Stimulated activated naive CD4-positive, alpha-beta T cell treated with Interleukin-2 at 50 U/mL for 16 hours (primary cell): ENCODE data around the gene NOTCH1.
"Not testable (repeated sequence)": the region's sequence is repeated elsewhere in the genome, so short reads cannot be mapped to it uniquely, and the experiment has no call there.

Experiments
- DNase-seq: peaks from one replicate; lab custom pipeline; 2025; lab: John Stamatoyannopoulos, UW

Gene NOTCH1

DNA sequence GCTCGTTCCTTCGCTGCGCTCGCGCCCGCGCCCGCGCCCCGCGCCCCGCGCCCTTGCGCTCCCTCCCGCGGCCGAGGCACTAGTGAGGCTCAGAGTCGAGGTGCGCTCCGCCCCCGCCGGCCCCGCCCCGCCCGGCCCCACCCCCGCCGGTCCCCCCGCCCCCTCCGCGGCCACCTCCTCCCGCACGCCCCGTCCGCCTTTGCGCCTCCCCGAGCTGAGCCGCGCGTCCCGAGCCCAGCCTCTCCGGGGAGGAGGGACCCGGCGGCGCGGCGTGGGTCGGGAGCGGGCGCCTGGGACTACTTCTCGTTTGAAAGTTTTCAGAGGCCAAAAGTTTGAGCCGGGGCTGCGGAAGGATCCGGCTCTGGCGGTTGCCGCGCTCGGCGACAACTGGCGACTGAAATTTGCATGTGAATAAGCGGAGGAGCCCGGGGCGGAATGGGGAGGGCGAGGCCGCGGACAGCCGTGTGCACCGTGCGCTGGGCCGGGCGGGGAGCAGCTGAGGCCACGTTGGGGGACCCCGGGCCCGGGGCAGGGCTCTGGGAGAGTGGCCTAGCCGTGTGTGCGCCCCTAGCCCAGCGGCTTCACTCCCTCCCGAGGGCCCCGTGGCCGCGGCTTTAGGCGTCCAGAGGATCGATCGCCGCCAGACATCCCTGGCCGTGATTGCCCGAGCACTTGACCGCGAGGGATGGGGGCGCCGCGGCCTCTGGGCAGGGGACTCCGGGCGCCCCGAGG is at the start of gene NOTCH1:
Gene NOTCH1, minus strand, starts transcription at position 84 of the 732 bp plus-strand sequence. CDS start 262 bp downstream, outside the sequence.
- peak; percentile 90 for DNase-seq

DNA sequence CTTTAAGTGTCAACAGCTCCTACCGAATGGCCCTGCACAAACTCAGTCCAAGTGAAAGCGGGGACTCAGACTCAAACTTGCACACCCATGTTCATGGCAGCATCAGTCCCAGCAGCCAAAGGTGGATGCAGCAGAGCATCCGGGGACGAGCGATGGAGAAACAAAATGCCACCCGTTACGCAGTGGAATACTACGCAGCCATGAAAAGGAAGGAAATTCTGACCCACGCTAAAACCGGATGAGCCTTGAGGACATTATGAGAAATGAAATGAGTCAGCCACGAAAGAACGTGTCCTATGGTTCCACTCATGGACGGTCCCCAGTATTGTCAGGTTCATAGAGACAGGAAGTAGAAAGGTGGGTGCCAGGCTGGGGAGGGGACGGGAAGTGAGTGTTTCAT is 48.6 kb upstream of the NOTCH1 start:
- no peak for DNase-seq

DNA sequence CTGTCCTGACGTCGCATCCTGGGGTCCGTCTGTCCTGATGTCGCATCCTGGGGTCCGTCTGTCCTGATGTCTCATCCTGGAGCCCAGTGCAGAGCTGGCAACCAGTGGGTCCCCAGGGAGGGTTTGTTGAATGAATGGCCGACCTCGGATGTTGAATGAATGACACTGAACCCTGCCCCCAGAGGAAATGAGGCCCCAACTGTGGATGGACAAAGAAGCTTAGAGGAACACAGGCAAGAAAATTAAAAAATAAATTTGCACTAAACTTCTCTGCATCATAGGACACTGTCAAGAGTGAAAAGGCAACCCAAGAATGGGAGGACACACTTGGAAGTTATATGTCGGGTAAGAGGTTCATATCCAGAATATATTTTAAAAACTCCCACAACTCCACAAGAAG is 47.7 kb upstream of the NOTCH1 start:
- DNase-seq, result no peak

DNA sequence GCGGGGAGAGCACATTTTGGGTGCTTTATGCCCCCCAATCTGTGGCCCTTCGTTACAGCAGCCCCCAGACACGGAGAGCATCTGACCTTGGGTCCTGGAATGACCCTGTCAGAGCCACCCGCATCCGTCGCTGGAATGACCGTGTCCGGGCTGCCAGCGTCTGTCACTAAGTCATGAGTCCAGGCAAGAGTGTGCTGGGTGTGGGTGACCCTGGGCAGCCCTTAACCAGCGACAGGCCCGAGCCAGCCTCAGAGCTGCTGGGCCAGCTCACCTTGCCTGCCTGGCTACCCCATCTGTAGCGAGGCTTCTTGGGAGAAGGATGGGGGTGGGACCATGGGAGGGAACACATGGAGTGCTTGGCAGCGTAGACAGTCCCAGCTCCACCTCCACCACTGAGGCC is 46.8 kb upstream of the NOTCH1 start:
- DNase-seq, result no peak

- no peak for DNase-seq
Measured at GRCh38 chr9:136590821-136591752, 45.2 kb upstream of the NOTCH1 start.

DNA sequence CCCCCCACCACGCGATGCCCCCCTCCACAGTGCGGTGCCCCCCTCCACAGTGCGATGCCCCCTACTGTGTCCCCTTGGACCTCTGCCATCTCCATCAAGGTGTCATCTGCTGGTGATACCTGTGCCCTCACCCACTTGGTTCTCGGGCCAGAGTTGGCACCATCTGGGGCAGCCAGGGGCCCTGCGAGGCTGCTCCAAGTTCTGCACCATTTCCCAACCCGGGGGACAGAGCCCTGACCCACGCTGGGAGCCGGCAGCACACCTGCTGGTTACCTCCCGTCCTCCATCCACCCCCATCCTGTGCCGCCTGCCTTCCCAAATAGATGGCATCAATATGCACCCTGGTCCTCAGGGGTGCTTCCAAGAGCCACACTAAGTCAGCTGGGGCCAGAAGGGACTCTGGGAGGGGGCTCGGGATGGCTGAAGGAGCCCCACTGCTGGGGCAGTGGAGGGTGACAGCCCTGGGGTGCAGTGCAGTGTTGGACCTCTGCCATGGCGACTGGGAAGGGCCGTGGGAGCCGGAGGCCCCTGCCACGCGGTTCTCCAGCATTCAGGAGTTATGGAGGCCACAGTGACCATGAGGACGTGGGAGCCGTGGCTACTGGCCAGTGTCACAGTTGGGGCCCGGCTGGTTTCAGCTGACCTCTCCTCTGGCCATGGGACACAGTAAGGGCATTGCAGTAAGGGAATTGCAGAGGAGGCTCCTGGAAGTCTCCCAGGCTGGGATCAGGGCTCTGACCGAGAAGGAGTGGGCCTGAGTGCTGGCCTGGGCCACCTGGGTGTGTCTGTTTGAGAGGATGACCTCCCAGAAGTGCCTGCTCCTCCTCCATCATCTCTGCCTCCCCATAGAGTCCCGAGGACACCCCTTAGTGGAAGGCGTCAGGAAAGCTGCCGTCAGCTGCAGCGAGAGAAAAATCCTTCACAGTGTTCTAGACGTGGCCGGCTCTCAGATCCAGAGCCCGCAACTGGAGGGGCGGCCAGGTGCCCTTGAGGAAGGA is 44.2 kb upstream of the NOTCH1 start:
- no peak for DNase-seq

DNA sequence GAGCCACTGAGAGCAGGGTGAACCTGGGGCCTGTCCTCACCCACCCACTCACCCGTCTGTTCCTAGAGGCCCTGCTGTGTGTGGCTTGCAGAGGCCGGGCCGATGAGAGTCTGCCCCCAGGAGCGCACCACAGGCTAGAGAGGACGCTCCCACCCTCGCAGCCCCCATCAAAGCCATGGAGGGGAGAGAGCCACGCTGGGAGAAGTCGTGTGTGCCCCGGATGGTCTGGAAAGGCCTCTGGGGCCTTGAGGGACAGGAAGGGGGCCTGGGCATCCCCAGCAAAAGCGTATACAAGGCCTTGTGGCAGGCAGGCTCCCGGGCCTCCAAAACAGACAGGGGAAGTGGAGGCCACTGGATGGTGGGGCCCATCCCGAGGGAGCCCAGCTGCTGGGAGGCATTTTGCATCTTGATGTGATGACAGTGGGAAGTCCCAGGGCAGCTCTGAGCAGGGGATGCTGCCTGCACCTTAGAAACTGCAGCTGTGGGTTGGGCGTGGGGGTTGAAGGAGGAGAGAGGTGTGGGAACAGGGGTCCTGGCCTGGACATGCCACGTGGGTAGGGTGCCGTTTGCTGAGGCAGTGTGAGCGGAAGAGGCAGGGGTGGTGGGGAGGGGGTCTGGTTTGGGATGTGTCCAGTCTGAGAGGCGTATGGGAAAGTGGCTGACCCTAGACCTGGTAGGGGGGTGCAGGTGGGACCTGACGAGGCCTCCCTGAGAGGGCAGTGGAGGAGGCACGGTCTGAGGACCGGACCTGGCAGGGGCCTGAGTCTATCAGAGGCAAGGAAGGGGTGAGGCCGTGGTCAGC is 43.0 kb upstream of the NOTCH1 start:
- DNase-seq, result no peak

- no peak for DNase-seq
Measured at GRCh38 chr9:136587944-136588662, 42.3 kb upstream of the NOTCH1 start.

DNA sequence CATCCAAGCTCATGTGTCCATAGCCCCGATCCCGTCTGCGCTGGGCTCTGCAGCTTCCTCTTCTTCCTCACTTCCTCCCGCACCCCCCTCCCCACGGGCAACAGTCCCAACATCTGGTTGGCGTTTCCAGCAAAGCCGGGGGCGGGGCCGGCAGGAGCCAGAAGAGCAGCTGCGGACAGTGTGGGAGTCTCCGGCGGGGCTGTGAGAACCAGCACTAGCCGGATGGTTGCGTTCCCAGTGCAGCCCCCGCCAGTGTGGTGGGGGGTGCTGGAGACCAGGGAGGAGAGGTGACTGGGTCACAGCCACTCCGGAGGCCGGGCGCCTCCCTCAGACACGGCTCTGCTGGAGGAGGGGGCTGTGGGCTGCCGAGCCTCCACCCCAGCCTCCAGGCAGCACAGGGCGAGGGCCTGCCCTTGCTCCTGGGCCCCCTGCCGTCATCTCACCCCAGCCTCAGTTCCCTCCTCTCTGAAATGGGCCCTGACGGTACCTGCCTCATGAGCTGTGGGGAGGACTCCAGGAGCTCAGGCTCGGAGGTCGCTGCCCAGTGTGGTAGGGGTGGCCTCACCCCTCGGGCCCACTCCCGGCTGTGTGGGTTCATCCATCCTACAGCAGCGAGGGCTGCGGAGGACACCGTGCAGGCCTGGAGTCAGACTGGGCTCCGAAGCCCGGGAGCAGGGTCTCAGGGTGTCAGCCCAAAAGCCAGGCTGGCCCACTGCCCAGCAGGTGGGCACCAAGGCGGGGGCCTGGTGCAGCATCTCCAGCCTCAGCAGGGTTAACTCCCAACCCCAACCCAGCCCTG is 41.5 kb upstream of the NOTCH1 start:
- no peak for DNase-seq

GRCh38 chr9:136586391-136586953 is 40.6 kb upstream of the NOTCH1 start:
- no peak for DNase-seq

DNA sequence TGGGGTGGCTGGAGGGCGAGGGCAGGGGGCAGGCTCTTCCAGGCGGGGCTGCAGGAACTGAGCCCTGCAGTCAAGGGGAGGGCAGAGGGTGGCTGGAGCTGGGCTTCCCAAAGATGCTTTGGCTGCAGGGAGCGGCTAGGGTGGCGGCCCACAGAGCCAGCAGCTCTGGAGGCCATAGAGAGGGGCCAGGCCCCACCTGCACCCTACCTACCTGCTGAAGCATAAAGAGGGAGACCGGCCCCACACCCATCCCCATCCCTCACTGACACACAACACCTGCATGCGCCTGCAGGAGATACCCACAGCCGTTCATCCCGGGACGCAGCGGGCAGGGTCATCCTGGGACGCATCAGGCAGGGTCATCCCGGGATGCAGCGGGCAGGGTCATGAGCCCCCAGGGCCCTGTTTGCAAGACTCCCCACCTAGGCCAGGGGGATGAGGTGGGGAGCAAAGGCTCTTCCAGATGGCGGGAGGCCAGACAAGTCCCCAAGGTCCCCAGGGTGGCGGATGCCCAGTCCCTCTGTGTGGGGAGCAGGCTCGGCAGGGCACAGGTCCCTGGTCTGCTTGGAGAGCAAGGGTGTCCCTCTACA is 39.8 kb upstream of the NOTCH1 start:
- DNase-seq, result no peak

- DNase-seq, result no peak
Measured at GRCh38 chr9:136584934-136585333, 39.1 kb upstream of the NOTCH1 start.

GRCh38 chr9:136584401-136584932 is 38.6 kb upstream of the NOTCH1 start:
- DNase-seq, result no peak

GRCh38 chr9:136582977-136583735 is 37.3 kb upstream of the NOTCH1 start:
- no peak for DNase-seq

- no peak for DNase-seq
Measured at GRCh38 chr9:136581614-136582447, 36.0 kb upstream of the NOTCH1 start.

- DNase-seq, result not testable (repeated sequence)
Measured at GRCh38 chr9:136579650-136580219, 33.9 kb upstream of the NOTCH1 start.
